ENCODE results near the gene NARS2. TPM values are rescaled to one million over a fixed set of nuclear protein-coding genes. Genes with fewer than 3 reads are reported as not detected.

NARS2 gene
- total RNA-seq, 4 donors from 2014 or later, result 6.4 to 15.1 (median 10.4) TPM

GRCh38 chr11:78542007-78542406, 32.7 kb downstream of the NARS2 start:
- peaks cover 2 to 8% (median 6%) of the 10 kb centered on the region in 4 donors for H3K4me1 ChIP-seq
- no peak overlapping the region for H3K4me3 ChIP-seq
- no peak for DNase-seq
- no peaks in the 10 kb centered on the region for H3K9me3 ChIP-seq
- no peaks in the 10 kb centered on the region for H3K27me3 ChIP-seq
- 58 to 61% methylated on average over 2 of the region's 2 CpGs for WGBS, 2 donors (ENCODE audit: low coverage in 1 of 2)
- in situ Hi-C loops (cut with MboI; ENCODE audit: low pct_ligation_motif_present in 1 of 4, low pct_unique_long_range_greater_than_20kb in 1 of 4, low sequenced_read_pairs in 3 of 4) (no loop called here), intact Hi-C loops (cut with DNase I; ENCODE audit: low total_unique reads) (no loop called here)
- TF ChIP-seq CTCF (IDR thresholded peaks at IDR 0.05) (no peak), EP300 (IDR thresholded peaks at IDR 0.05; ENCODE audit: low read depth) (no peak), POLR2AphosphoS5 (IDR thresholded peaks at IDR 0.05) (no peak), POLR2A (IDR thresholded peaks at IDR 0.05) (no peak)
- no peak overlapping the region for H3K27ac ChIP-seq
- no peaks in the 10 kb centered on the region for H3K36me3 ChIP-seq

- H3K4me3 ChIP-seq, result no peak overlapping the region
- intact Hi-C loops (cut with DNase I; ENCODE audit: low total_unique reads) (no loop called here), in situ Hi-C loops (cut with MboI; ENCODE audit: low pct_ligation_motif_present in 1 of 4, low pct_unique_long_range_greater_than_20kb in 1 of 4, low sequenced_read_pairs in 3 of 4) (no loop called here)
- TF ChIP-seq POLR2A (IDR thresholded peaks at IDR 0.05), result no peak
- TF ChIP-seq EP300 (IDR thresholded peaks at IDR 0.05; ENCODE audit: low read depth), result no peak
- no peak for TF ChIP-seq CTCF (IDR thresholded peaks at IDR 0.05)
- TF ChIP-seq POLR2AphosphoS5 (IDR thresholded peaks at IDR 0.05), result no peak
- H3K36me3 ChIP-seq, result no peaks in the 10 kb centered on the region
- no peaks in the 10 kb centered on the region for H3K9me3 ChIP-seq
- WGBS, 2 donors (ENCODE audit: low coverage in 1 of 2), result 82 to 86% methylated on average over 3 of the region's 3 CpGs
- no peak overlapping the region for H3K27ac ChIP-seq
- no peak for DNase-seq
- peaks cover 2 to 8% (median 6%) of the 10 kb centered on the region in 4 donors for H3K4me1 ChIP-seq
- H3K27me3 ChIP-seq, result no peaks in the 10 kb centered on the region
Observed at GRCh38 chr11:78541537-78541936, 33.1 kb downstream of the NARS2 start.

GRCh38 chr11:78540256-78540655, 34.4 kb downstream of the NARS2 start:
- Histone ChIP-seq H3K27ac (no peak overlapping the region), H3K9me3 (no peaks in the 10 kb centered on the region), H3K4me3 (no peak overlapping the region), H3K4me1 (peaks cover 2 to 8% (median 6%) of the 10 kb centered on the region in 4 donors), H3K36me3 (no peaks in the 10 kb centered on the region), H3K27me3 (no peaks in the 10 kb centered on the region)
- no peak for DNase-seq
- WGBS, 2 donors (ENCODE audit: low coverage in 1 of 2), result 79 to 89% methylated on average over 2 of the region's 2 CpGs
- intact Hi-C loops (cut with DNase I; ENCODE audit: low total_unique reads) (no loop called here), in situ Hi-C loops (cut with MboI; ENCODE audit: low pct_ligation_motif_present in 1 of 4, low pct_unique_long_range_greater_than_20kb in 1 of 4, low sequenced_read_pairs in 3 of 4) (no loop called here)
- no peak for TF ChIP-seq POLR2AphosphoS5 (IDR thresholded peaks at IDR 0.05)
- TF ChIP-seq POLR2A (IDR thresholded peaks at IDR 0.05), result no peak
- no peak for TF ChIP-seq EP300 (IDR thresholded peaks at IDR 0.05; ENCODE audit: low read depth)
- TF ChIP-seq CTCF (IDR thresholded peaks at IDR 0.05), result no peak

- WGBS, 2 donors (ENCODE audit: low coverage in 1 of 2), result 32 to 48% methylated on average over 3 of the region's 3 CpGs
- in situ Hi-C loops (cut with MboI; ENCODE audit: low pct_ligation_motif_present in 1 of 4, low pct_unique_long_range_greater_than_20kb in 1 of 4, low sequenced_read_pairs in 3 of 4), result no loop called here
- no peak for TF ChIP-seq POLR2A (IDR thresholded peaks at IDR 0.05)
- TF ChIP-seq EP300 (IDR thresholded peaks at IDR 0.05; ENCODE audit: low read depth), result no peak
- no peak for TF ChIP-seq POLR2AphosphoS5 (IDR thresholded peaks at IDR 0.05)
- no peak for TF ChIP-seq CTCF (IDR thresholded peaks at IDR 0.05)
- no peak overlapping the region for H3K27ac ChIP-seq
- H3K4me1 ChIP-seq, result peaks cover 2 to 8% (median 6%) of the 10 kb centered on the region in 4 donors
- intact Hi-C loops (cut with DNase I; ENCODE audit: low total_unique reads), result no loop called here
- H3K4me3 ChIP-seq, result no peak overlapping the region
- H3K36me3 ChIP-seq, result no peaks in the 10 kb centered on the region
- H3K27me3 ChIP-seq, result no peaks in the 10 kb centered on the region
- DNase-seq, result no peak
- no peaks in the 10 kb centered on the region for H3K9me3 ChIP-seq
Observed at GRCh38 chr11:78539506-78539905, 35.2 kb downstream of the NARS2 start.

All from transverse colon (tissue), 4 donors.